HEK293T (cell line): ENCODE measurements around the gene ILK.

Experiments used
- FOXA1 ChIP-seq: fragments of 450-650 bp; IDR thresholded peaks from 2 replicates; pipeline ENCODE4 v1.6.1; 2016; ENCODE audit warnings: mild to moderate bottlenecking
- FOXK2 ChIP-seq: fragments of 450-650 bp; IDR thresholded peaks from 2 replicates; pipeline ENCODE4 v1.6.1; 2016; ENCODE audit warnings: mild to moderate bottlenecking
- ZNF384 ChIP-seq: fragments of 450-650 bp; IDR thresholded peaks from 2 replicates; pipeline ENCODE4 v1.6.1; 2016

DNA sequence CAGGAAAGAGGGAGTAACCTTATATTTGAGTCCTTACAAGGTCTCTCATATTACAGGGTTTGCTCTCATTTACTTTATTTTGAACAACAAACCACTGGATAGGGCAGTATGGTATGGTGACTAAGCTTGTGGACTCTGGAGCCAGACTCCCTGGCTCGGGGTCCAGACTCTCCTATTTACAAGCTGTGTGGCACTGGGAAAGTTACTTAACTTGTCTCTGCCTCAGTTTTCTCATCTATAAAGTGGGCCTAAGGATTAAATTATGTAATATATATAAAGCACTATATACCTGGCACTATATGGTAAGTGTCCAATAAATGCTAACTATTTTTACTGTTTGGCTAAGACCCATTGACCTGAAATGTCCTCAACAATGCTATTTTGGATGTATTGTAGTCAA is 53.8 kb downstream of the ILK start:
- TF ChIP-seq FOXK2 (no peak), FOXA1 (no peak), ZNF384 (no peak)
